DMS114 treated with DMSO at 0.1 percent for 48 hours (cell line): ENCODE measurements around the gene NDUFV2.
"Not testable (repeated sequence)": the region's sequence is repeated elsewhere in the genome, so short reads cannot be mapped to it uniquely, and the experiment has no call there.

Experiments used
- DNase-seq: peaks from one replicate; lab custom pipeline; 2025; ENCODE audit not compliant: unreplicated experiment; lab: John Stamatoyannopoulos, UW

Gene NDUFV2

GRCh38 chr18:9148203-9148552 is 45.7 kb downstream of the NDUFV2 start:
- no peak for DNase-seq

GRCh38 chr18:9150121-9150520 is 47.6 kb downstream of the NDUFV2 start:
- no peak for DNase-seq

GRCh38 chr18:9153256-9153655 is 50.8 kb downstream of the NDUFV2 start:
- no peak for DNase-seq

- no peak for DNase-seq
Observed at GRCh38 chr18:9156604-9157249, 54.2 kb downstream of the NDUFV2 start.

GRCh38 chr18:9157806-9158205 is 55.3 kb downstream of the NDUFV2 start:
- DNase-seq = no peak

GRCh38 chr18:9160014-9160413 is 57.5 kb downstream of the NDUFV2 start:
- DNase-seq = no peak

GRCh38 chr18:9162663-9163062 is 60.2 kb downstream of the NDUFV2 start:
- not testable (repeated sequence) for DNase-seq

GRCh38 chr18:9164149-9164548 is 61.6 kb downstream of the NDUFV2 start:
- DNase-seq = not testable (repeated sequence)

- not testable (repeated sequence) for DNase-seq
Observed at GRCh38 chr18:9165883-9166282, 63.4 kb downstream of the NDUFV2 start.

GRCh38 chr18:9169515-9169914 is 67.0 kb downstream of the NDUFV2 start:
- not testable (repeated sequence) for DNase-seq

- DNase-seq = not testable (repeated sequence)
Observed at GRCh38 chr18:9171919-9172318, 69.4 kb downstream of the NDUFV2 start.

- no peak for DNase-seq
Observed at GRCh38 chr18:9172506-9173127, 70.1 kb downstream of the NDUFV2 start.

GRCh38 chr18:9173770-9174233 is 71.3 kb downstream of the NDUFV2 start:
- DNase-seq = no peak

- DNase-seq = no peak
Observed at GRCh38 chr18:9174302-9174701, 71.8 kb downstream of the NDUFV2 start.

- DNase-seq = no peak
Observed at GRCh38 chr18:9175115-9175514, 72.6 kb downstream of the NDUFV2 start.

GRCh38 chr18:9177031-9177430 is 74.5 kb downstream of the NDUFV2 start:
- DNase-seq = no peak

GRCh38 chr18:9177466-9177865 is 75.0 kb downstream of the NDUFV2 start:
- no peak for DNase-seq

GRCh38 chr18:9178557-9178956 is 76.1 kb downstream of the NDUFV2 start:
- DNase-seq = no peak

GRCh38 chr18:9181275-9181674 is 78.8 kb downstream of the NDUFV2 start:
- no peak for DNase-seq

GRCh38 chr18:9182852-9183399 is 80.4 kb downstream of the NDUFV2 start:
- DNase-seq = no peak
